ENCODE results near the gene SLC47A1. TPM values are rescaled to one million over a fixed set of nuclear protein-coding genes. Genes with fewer than 3 reads are reported as not detected.

The SLC47A1 gene
- total and polyA plus RNA-seq, 2 experiments from 2014 or later = 0.76 to 7.0 TPM

GRCh38 chr17:19596869-19597268 lies 63.2 kb downstream of the SLC47A1 start:
- in situ Hi-C loops (cut with MboI) = no loop called here
- H3K9me3 ChIP-seq (ENCODE audit: low read depth) = no peaks in the 10 kb centered on the region
- no peak overlapping the region for H3K9ac ChIP-seq
- no peak overlapping the region for H3K4me3 ChIP-seq
- no peaks in the 10 kb centered on the region for H3K36me3 ChIP-seq (ENCODE audit: low read depth)
- H3K27ac ChIP-seq = no peak overlapping the region
- no peaks in the 10 kb centered on the region for H3K27me3 ChIP-seq (replicated peaks; ENCODE audit: insufficient read depth)
- 50 to 56% methylated on average over 5 of the region's 5 CpGs for WGBS, 2 experiments (ENCODE audit: low coverage in 1 of 2, low lambda C conversion rate in 2 of 2, missing lambda C conversion rate in 2 of 2)
- TF ChIP-seq EZH2 (IDR thresholded peaks at IDR 0.05; ENCODE audit: insufficient read depth, poor library complexity, severe bottlenecking) (no peak), EZH2phosphoT487 (IDR thresholded peaks at IDR 0.05; ENCODE audit: insufficient read depth, low read depth) (no peak)
- DNase-seq = no peak
- H3K4me1 ChIP-seq (ENCODE audit: insufficient read depth) = no peaks in the 10 kb centered on the region
- no peaks in the 10 kb centered on the region for H4K20me1 ChIP-seq (ENCODE audit: insufficient read depth)
- no peaks in the 10 kb centered on the region for H3K79me2 ChIP-seq (ENCODE audit: insufficient read depth)
- no peaks in the 10 kb centered on the region for H3K9me2 ChIP-seq (ENCODE audit: insufficient read depth)
- H3K4me2 ChIP-seq (ENCODE audit: unreplicated experiment) = no peak overlapping the region
- no peak overlapping the region for H2AFZ ChIP-seq
- H3F3A ChIP-seq (ENCODE audit: insufficient read depth) = no peaks in the 10 kb centered on the region

GRCh38 chr17:19610311-19610710 lies 76.7 kb downstream of the SLC47A1 start:
- no peak for TF ChIP-seq EZH2phosphoT487 (IDR thresholded peaks at IDR 0.05; ENCODE audit: insufficient read depth, low read depth)
- TF ChIP-seq EZH2 (IDR thresholded peaks at IDR 0.05; ENCODE audit: insufficient read depth, poor library complexity, severe bottlenecking) = no peak
- H2AFZ ChIP-seq = no peak overlapping the region
- DNase-seq = no peak
- H3K9me2 ChIP-seq (ENCODE audit: insufficient read depth) = no peaks in the 10 kb centered on the region
- no peaks in the 10 kb centered on the region for H3K27me3 ChIP-seq (replicated peaks; ENCODE audit: insufficient read depth)
- no peaks in the 10 kb centered on the region for H3K36me3 ChIP-seq (ENCODE audit: low read depth)
- no peaks in the 10 kb centered on the region for H3K79me2 ChIP-seq (ENCODE audit: insufficient read depth)
- no peak overlapping the region for H3K9ac ChIP-seq
- no peaks in the 10 kb centered on the region for H3F3A ChIP-seq (ENCODE audit: insufficient read depth)
- H3K4me2 ChIP-seq (ENCODE audit: unreplicated experiment) = no peak overlapping the region
- 47 to 57% methylated on average over 2 of the region's 2 CpGs for whole genome bisulfite sequencing, 2 experiments (ENCODE audit: low coverage in 1 of 2, low lambda C conversion rate in 2 of 2, missing lambda C conversion rate in 2 of 2)
- no peaks in the 10 kb centered on the region for H4K20me1 ChIP-seq (ENCODE audit: insufficient read depth)
- no peaks in the 10 kb centered on the region for H3K9me3 ChIP-seq (ENCODE audit: low read depth)
- in situ Hi-C loops (cut with MboI) = no loop called here
- H3K4me3 ChIP-seq = no peak overlapping the region
- no peaks in the 10 kb centered on the region for H3K4me1 ChIP-seq (ENCODE audit: insufficient read depth)
- H3K27ac ChIP-seq = no peak overlapping the region

GRCh38 chr17:19610879-19611278 lies 77.2 kb downstream of the SLC47A1 start:
- H3K27me3 ChIP-seq (replicated peaks; ENCODE audit: insufficient read depth) = no peaks in the 10 kb centered on the region
- H4K20me1 ChIP-seq (ENCODE audit: insufficient read depth) = no peaks in the 10 kb centered on the region
- no peaks in the 10 kb centered on the region for H3K9me3 ChIP-seq (ENCODE audit: low read depth)
- no peak overlapping the region for H3K27ac ChIP-seq
- no peaks in the 10 kb centered on the region for H3K79me2 ChIP-seq (ENCODE audit: insufficient read depth)
- no peak overlapping the region for H3K9ac ChIP-seq
- H3K9me2 ChIP-seq (ENCODE audit: insufficient read depth) = no peaks in the 10 kb centered on the region
- no peaks in the 10 kb centered on the region for H3F3A ChIP-seq (ENCODE audit: insufficient read depth)
- DNase-seq = no peak
- WGBS, 2 experiments (ENCODE audit: low coverage in 1 of 2, low lambda C conversion rate in 2 of 2, missing lambda C conversion rate in 2 of 2) = 65 to 67% methylated on average over 5 of the region's 5 CpGs
- no peak for TF ChIP-seq EZH2phosphoT487 (IDR thresholded peaks at IDR 0.05; ENCODE audit: insufficient read depth, low read depth)
- TF ChIP-seq EZH2 (IDR thresholded peaks at IDR 0.05; ENCODE audit: insufficient read depth, poor library complexity, severe bottlenecking) = no peak
- no peak overlapping the region for H3K4me2 ChIP-seq (ENCODE audit: unreplicated experiment)
- no peaks in the 10 kb centered on the region for H3K36me3 ChIP-seq (ENCODE audit: low read depth)
- H3K4me1 ChIP-seq (ENCODE audit: insufficient read depth) = no peaks in the 10 kb centered on the region
- H3K4me3 ChIP-seq = no peak overlapping the region
- no peak overlapping the region for H2AFZ ChIP-seq
- in situ Hi-C loops (cut with MboI) = no loop called here

- no peak overlapping the region for H3K27ac ChIP-seq
- WGBS, 2 experiments (ENCODE audit: low coverage in 1 of 2, low lambda C conversion rate in 2 of 2, missing lambda C conversion rate in 2 of 2) = 82 to 84% methylated on average over 10 of the region's 10 CpGs
- no peaks in the 10 kb centered on the region for H3K36me3 ChIP-seq (ENCODE audit: low read depth)
Measured at GRCh38 chr17:19613979-19614378, 80.3 kb downstream of the SLC47A1 start.

GRCh38 chr17:19614900-19615299 lies 81.2 kb downstream of the SLC47A1 start:
- Histone ChIP-seq H3K36me3 (ENCODE audit: low read depth) (no peaks in the 10 kb centered on the region), H3K9me3 (ENCODE audit: low read depth) (no peaks in the 10 kb centered on the region), H3K4me1 (ENCODE audit: insufficient read depth) (no peaks in the 10 kb centered on the region), H2AFZ (no peak overlapping the region), H3K9me2 (ENCODE audit: insufficient read depth) (no peaks in the 10 kb centered on the region), H3K9ac (no peak overlapping the region), H3K4me3 (no peak overlapping the region), H3F3A (ENCODE audit: insufficient read depth) (no peaks in the 10 kb centered on the region), H3K27ac (no peak overlapping the region), H3K27me3 (replicated peaks; ENCODE audit: insufficient read depth) (no peaks in the 10 kb centered on the region), H3K79me2 (ENCODE audit: insufficient read depth) (no peaks in the 10 kb centered on the region), H4K20me1 (ENCODE audit: insufficient read depth) (no peaks in the 10 kb centered on the region), H3K4me2 (ENCODE audit: unreplicated experiment) (no peak overlapping the region)
- TF ChIP-seq EZH2 (IDR thresholded peaks at IDR 0.05; ENCODE audit: insufficient read depth, poor library complexity, severe bottlenecking) = no peak
- TF ChIP-seq EZH2phosphoT487 (IDR thresholded peaks at IDR 0.05; ENCODE audit: insufficient read depth, low read depth) = no peak
- no peak for DNase-seq
- in situ Hi-C loops (cut with MboI) = no loop called here
- WGBS, 2 experiments (ENCODE audit: low coverage in 1 of 2, low lambda C conversion rate in 2 of 2, missing lambda C conversion rate in 2 of 2) = 84 to 87% methylated on average over 4 of the region's 4 CpGs

More at GRCh38 chr17:19613979-19614378, 80.3 kb downstream of the SLC47A1 start:
- Histone ChIP-seq H3K4me1 (ENCODE audit: insufficient read depth) (no peaks in the 10 kb centered on the region), H3K9ac (no peak overlapping the region), H3K4me3 (no peak overlapping the region), H2AFZ (no peak overlapping the region), H3K4me2 (ENCODE audit: unreplicated experiment) (no peak overlapping the region), H3K9me3 (ENCODE audit: low read depth) (no peaks in the 10 kb centered on the region), H3F3A (ENCODE audit: insufficient read depth) (no peaks in the 10 kb centered on the region), H4K20me1 (ENCODE audit: insufficient read depth) (no peaks in the 10 kb centered on the region), H3K9me2 (ENCODE audit: insufficient read depth) (no peaks in the 10 kb centered on the region), H3K79me2 (ENCODE audit: insufficient read depth) (no peaks in the 10 kb centered on the region), H3K27me3 (replicated peaks; ENCODE audit: insufficient read depth) (no peaks in the 10 kb centered on the region)
- in situ Hi-C loops (cut with MboI) = no loop called here
- DNase-seq = no peak
- TF ChIP-seq EZH2 (IDR thresholded peaks at IDR 0.05; ENCODE audit: insufficient read depth, poor library complexity, severe bottlenecking) (no peak), EZH2phosphoT487 (IDR thresholded peaks at IDR 0.05; ENCODE audit: insufficient read depth, low read depth) (no peak)

All from GM23248 (cell line).